Kidney (tissue), 14 donors: ENCODE results near the gene CHERP. TPM values are rescaled to one million over a fixed set of nuclear protein-coding genes. Genes with fewer than 3 reads are reported as not detected.
A peak's percentile ranks its signal among the peaks of the same experiment; 100 is the strongest.

Experiments
- DNase-seq, 5 donors: peaks; one replicate each; pipeline ENCODE4 v3.0.0-alpha.2; 2013 to 2020
- FAIRE-seq: peaks from 2 replicates; lab custom pipeline; 2012; peaks lifted over from hg19 to GRCh38; lab: Jason Lieb, UNC
- H3K27ac ChIP-seq, 2 donors: one replicate each; pipeline ENCODE4 v1.7.0; 2013; ENCODE audit warnings: low read depth in 2 of 2, low read length in 2 of 2, inconsistent platforms in 1 of 2
- H3K27me3 ChIP-seq: one replicate; pipeline ENCODE4 v1.7.1; 2013; ENCODE audit warnings: low read length, inconsistent platforms; ENCODE audit not compliant: control insufficient read depth, insufficient read depth
- H3K36me3 ChIP-seq, 3 donors: one replicate each; pipeline versions ENCODE4 v1.7.0 to v1.7.1; 2013; ENCODE audit warnings: low read length in 3 of 3, control low read depth in 1 of 3, inconsistent platforms in 1 of 3; ENCODE audit not compliant: insufficient read depth in 3 of 3, control insufficient read depth in 2 of 3
- H3K4me1 ChIP-seq, 3 donors: one replicate each; pipeline versions ENCODE4 v1.7.0 to v1.7.1; 2013; ENCODE audit warnings: low read length in 3 of 3, inconsistent platforms in 1 of 3, low read depth in 1 of 3; ENCODE audit not compliant: control insufficient read depth in 2 of 3, insufficient read depth in 2 of 3
- H3K4me3 ChIP-seq, 3 donors: one replicate each; pipeline versions ENCODE4 v1.7.0 to v1.8.1; 2013; ENCODE audit warnings: low read length in 3 of 3, control low read depth in 1 of 3, inconsistent platforms in 1 of 3
- H3K9ac ChIP-seq, 3 donors: one replicate each; pipeline versions ENCODE4 v1.7.0 to v1.7.1; 2013; ENCODE audit warnings: low read length in 3 of 3, control low read depth in 1 of 3, inconsistent platforms in 1 of 3
- H3K9me3 ChIP-seq, 3 donors: one replicate each; pipeline versions ENCODE4 v1.7.0 to v1.7.1; 2013; ENCODE audit warnings: low read length in 3 of 3, control low read depth in 1 of 3, inconsistent platforms in 1 of 3; ENCODE audit not compliant: control insufficient read depth in 2 of 3, insufficient read depth in 1 of 3
- intact Hi-C: fragments of 100-400 bp; cut with DNase I; formaldehyde crosslinking; loops from one replicate; pipeline ENCODE4 v1.11.1; 2022
- polyA plus RNA-seq: library from polyadenylated mRNA; stranded (reverse); fragments of 350-450 nt; fragmentation: Illumina TruSeq; extraction: RNeasy Lipid Tissue Mini Kit (QIAGEN cat#74804); gene quantifications from one replicate; pipeline ENCODE4 v1.2.3, GENCODE V29; 2014; ENCODE audit warnings: low read depth, low replicate concordance; ENCODE audit not compliant: insufficient read depth
- total RNA-seq: library from RNA; stranded (reverse); fragmentation: NEBNext Ultra II Directional; extraction: Animal tissue kit (Norgen Biotek cat#: 25700); gene quantifications from one replicate; pipeline ENCODE4 v1.2.1, GENCODE V29; 2021
- TF ChIP-seq, protein P1 (sequence below): IDR thresholded peaks from 3 replicates; pipeline ENCODE4 v1.5.1; 2012; ENCODE audit warnings: mild to moderate bottlenecking, moderate library complexity, borderline replicate concordance; ENCODE audit not compliant: insufficient read depth; ENCODE audit errors: extremely low read depth
- donor health status: control.
- donor health status: control.
- donor health status: control.
- donor health status: control.
- donor health status: control.
- donor health status: DM: yes; HTN: yes; CAD: no.
- donor health status: Normal renal cell carcinoma (clear cell type).

CHERP gene
- total and polyA plus RNA-seq, 2 donors from 2014 or later = 14.6 to 37.2 TPM

- Histone ChIP-seq H3K4me1 (peaks cover 0 to 15% (median 11%) of the 10 kb centered on the region in 3 donors), H3K27ac (peak overlapping the region in 1 of 2 donors; percentile 76)
- FAIRE-seq = no peak
Observed at GRCh38 chr19:16541526-16542044, 652 bp downstream of the CHERP start.

GRCh38 chr19:16540948-16541347 lies 1.3 kb downstream of the CHERP start:
- Histone ChIP-seq H3K4me1 (peaks cover 0 to 15% (median 11%) of the 10 kb centered on the region in 3 donors), H3K27me3 (no peaks in the 10 kb centered on the region), H3K4me3 (peak overlapping the region; percentile 90 to 96 (median 94)), H3K9ac (peak overlapping the region; percentile 61 to 95 (median 81)), H3K9me3 (no peaks in the 10 kb centered on the region), H3K36me3 (peaks cover 0 to 15% (median 4%) of the 10 kb centered on the region in 3 donors), H3K27ac (no peak overlapping the region)
- intact Hi-C loops = no loop called here
- TF ChIP-seq, protein P1, sequence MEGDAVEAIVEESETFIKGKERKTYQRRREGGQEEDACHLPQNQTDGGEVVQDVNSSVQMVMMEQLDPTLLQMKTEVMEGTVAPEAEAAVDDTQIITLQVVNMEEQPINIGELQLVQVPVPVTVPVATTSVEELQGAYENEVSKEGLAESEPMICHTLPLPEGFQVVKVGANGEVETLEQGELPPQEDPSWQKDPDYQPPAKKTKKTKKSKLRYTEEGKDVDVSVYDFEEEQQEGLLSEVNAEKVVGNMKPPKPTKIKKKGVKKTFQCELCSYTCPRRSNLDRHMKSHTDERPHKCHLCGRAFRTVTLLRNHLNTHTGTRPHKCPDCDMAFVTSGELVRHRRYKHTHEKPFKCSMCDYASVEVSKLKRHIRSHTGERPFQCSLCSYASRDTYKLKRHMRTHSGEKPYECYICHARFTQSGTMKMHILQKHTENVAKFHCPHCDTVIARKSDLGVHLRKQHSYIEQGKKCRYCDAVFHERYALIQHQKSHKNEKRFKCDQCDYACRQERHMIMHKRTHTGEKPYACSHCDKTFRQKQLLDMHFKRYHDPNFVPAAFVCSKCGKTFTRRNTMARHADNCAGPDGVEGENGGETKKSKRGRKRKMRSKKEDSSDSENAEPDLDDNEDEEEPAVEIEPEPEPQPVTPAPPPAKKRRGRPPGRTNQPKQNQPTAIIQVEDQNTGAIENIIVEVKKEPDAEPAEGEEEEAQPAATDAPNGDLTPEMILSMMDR = no peak
- DNase-seq = no peak
- FAIRE-seq = no peak

More at GRCh38 chr19:16541526-16542044, 652 bp downstream of the CHERP start:
- TF ChIP-seq, protein P1 = no peak
- intact Hi-C loops = no loop called here
- H3K36me3 ChIP-seq = peaks cover 0 to 15% (median 2%) of the 10 kb centered on the region in 3 donors
- H3K9me3 ChIP-seq = no peaks in the 10 kb centered on the region
- H3K4me3 ChIP-seq = peak overlapping the region; percentile 90 to 96 (median 94)
- no peaks in the 10 kb centered on the region for H3K27me3 ChIP-seq
- peak in 2 of 5 donors; percentile 8 to 49 for DNase-seq
- H3K9ac ChIP-seq = peak overlapping the region; percentile 61 to 95 (median 81)

- no peaks in the 10 kb centered on the region for H3K27me3 ChIP-seq
- TF ChIP-seq, protein P1 = no peak
- FAIRE-seq (no peak), DNase-seq (no peak)
- H3K9me3 ChIP-seq = no peaks in the 10 kb centered on the region
- intact Hi-C loops = no loop called here
- H3K4me3 ChIP-seq = no peak overlapping the region
- peaks cover 0 to 10% (median 9%) of the 10 kb centered on the region in 3 donors for H3K4me1 ChIP-seq
- peaks cover 0 to 35% (median 14%) of the 10 kb centered on the region in 3 donors for H3K36me3 ChIP-seq
- no peak overlapping the region for H3K9ac ChIP-seq
- H3K27ac ChIP-seq = no peak overlapping the region
Observed at GRCh38 chr19:16537111-16537510, 5.1 kb downstream of the CHERP start.

DNA sequence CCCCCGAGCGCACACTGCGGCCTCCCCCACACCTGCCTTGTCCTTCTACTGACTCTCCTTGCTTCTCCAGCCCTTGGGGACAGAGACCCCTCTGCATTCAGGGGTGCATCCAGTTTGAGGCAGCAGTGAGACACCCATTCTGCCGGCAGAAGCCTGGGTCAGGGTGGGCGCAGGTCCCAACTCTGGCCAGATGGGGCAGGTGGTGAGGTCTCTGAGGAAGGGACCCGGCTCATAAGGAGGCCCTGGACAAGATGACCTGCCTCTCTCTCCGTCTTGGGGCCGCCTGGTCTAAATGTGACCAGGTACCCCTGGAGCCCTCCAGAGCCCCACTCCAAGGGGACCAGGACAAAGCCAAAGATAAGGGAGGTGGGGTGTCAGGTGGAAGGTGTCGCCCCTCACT lies 6.1 kb downstream of the CHERP start:
- peaks cover 0 to 45% (median 18%) of the 10 kb centered on the region in 3 donors for H3K36me3 ChIP-seq
- H3K27ac ChIP-seq = no peak overlapping the region
- intact Hi-C loops = no loop called here
- H3K4me3 ChIP-seq = no peak overlapping the region
- H3K27me3 ChIP-seq = no peaks in the 10 kb centered on the region
- no peak overlapping the region for H3K9ac ChIP-seq
- no peak for FAIRE-seq
- H3K4me1 ChIP-seq = peaks cover 0 to 5% (median 2%) of the 10 kb centered on the region in 3 donors
- TF ChIP-seq, protein P1 = no peak
- H3K9me3 ChIP-seq = no peaks in the 10 kb centered on the region
- DNase-seq = no peak
